GM21447 (cell line): Measurements from ENCODE around the gene MAPK8.
"Not testable (repeated sequence)": the region's sequence is repeated elsewhere in the genome, so short reads cannot be mapped to it uniquely, and the experiment has no call there.

ENCODE experiments used
- ATAC-seq: cut with Tn5 transposase; IDR thresholded peaks from one replicate; pipeline ENCODE4 v1.9.1; 2021; ENCODE audit not compliant: unreplicated experiment

MAPK8 gene

GRCh38 chr10:48333856-48334255, 27.4 kb downstream of the MAPK8 start:
- ATAC-seq: no peak

- no peak for ATAC-seq
Observed at GRCh38 chr10:48335788-48336187, 29.3 kb downstream of the MAPK8 start.

DNA sequence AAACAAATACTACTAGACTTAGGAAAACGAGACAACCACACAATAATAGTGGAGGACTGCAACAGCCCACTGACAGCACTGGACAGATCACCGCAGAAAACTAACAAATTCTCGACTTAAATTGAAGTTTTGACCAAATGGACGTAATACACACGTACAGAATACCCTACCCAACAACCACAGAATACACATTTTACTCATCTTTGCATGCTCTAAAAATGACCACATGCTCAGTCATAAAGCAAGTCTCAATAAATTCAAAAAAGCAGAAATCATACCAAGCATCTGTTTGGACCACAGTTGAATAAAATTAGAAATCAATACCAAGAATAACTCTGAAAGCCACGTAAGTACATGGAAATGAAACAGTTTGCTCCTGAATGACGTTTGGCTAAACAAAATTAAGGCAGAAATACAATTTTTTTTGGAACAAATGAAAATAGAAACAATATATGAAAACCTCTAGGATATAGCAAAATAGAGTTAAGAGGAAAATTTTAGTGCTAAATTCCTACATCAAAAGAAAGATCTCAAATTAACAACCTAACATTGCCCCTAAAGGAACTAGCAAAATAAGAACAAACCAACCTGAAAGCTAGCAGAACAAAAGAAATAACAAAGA, 30.6 kb downstream of the MAPK8 start:
- ATAC-seq: peak; percentile 81

- no peak for ATAC-seq
Observed at GRCh38 chr10:48340734-48341133, 34.3 kb downstream of the MAPK8 start.

DNA sequence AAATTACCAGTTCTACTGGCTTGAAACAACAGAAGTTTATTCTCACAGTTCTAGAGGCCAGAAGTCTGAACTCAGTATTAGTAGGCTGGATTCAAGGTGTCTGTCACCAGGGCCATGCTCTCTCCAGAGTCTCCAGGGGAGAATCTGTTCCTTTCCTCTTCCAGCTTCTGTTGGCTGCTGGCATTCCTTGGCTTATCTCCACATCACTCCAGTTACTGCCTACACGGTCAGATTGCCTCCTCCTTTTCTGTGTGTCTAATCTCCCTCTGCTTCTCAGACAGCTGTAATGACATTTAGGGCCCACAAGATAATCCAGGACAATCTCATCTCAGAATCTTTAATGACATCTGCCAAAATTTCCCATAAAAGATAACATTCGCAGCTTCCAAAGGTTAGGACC, 36.6 kb downstream of the MAPK8 start:
- no peak for ATAC-seq

DNA sequence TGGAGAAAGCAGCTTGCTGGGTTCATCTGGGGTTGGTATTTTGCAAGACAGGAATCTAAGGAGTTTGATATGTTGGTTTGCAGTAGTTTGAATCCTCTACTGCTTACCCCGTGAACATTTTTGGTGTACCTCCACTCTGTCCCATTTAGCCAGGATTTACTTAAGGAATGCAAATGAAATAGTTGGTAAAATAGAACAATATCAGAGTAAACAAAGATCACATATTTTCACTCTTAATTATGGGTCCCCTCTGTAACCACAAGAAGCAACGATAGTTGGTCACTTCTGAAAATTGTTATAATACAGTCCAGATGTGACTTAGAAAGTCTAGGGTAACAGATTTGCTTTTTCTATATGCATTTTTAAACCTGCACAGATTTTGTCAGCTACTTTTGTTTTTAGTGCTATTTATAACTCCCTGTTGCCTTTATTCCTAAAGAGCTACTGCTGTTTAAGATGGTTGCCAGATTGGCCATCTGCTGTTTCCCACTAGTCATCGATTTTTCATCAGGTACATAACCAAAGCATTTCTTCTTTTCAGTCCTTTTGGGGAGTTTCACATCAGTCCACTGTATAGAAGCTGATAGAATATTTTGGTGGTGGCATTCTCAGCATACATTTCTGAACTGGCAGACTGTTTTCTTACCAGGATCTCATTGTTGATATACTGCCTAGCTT, 37.6 kb downstream of the MAPK8 start:
- no peak for ATAC-seq

GRCh38 chr10:48346248-48346647, 39.8 kb downstream of the MAPK8 start:
- not testable (repeated sequence) for ATAC-seq

GRCh38 chr10:48347539-48347938, 41.1 kb downstream of the MAPK8 start:
- ATAC-seq: not testable (repeated sequence)

- ATAC-seq: not testable (repeated sequence)
Observed at GRCh38 chr10:48347943-48348342, 41.5 kb downstream of the MAPK8 start.

GRCh38 chr10:48353246-48353645, 46.8 kb downstream of the MAPK8 start:
- ATAC-seq: no peak

GRCh38 chr10:48357631-48358030, 51.2 kb downstream of the MAPK8 start:
- no peak for ATAC-seq

DNA sequence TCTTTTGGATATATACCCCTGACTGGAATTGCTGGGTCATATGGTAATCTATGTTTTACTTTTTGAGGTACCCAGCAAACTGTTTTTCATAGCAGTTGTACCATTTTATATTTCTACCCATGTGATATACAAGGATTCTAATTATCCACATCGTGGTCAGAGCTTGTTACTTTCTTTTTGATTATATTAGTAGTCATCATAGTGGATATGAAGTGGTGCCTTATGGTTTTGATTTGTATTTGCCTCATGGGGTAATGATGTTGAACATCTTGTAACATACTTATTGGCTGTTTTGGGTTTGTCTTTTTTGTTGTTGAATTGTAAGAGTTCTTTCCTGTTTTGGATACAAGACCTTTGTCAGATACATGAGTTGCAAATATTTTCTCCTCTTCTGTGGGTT, 51.7 kb downstream of the MAPK8 start:
- no peak for ATAC-seq

- ATAC-seq: no peak
Observed at GRCh38 chr10:48358838-48359237, 52.4 kb downstream of the MAPK8 start.

- ATAC-seq: no peak
Observed at GRCh38 chr10:48361176-48361575, 54.7 kb downstream of the MAPK8 start.

DNA sequence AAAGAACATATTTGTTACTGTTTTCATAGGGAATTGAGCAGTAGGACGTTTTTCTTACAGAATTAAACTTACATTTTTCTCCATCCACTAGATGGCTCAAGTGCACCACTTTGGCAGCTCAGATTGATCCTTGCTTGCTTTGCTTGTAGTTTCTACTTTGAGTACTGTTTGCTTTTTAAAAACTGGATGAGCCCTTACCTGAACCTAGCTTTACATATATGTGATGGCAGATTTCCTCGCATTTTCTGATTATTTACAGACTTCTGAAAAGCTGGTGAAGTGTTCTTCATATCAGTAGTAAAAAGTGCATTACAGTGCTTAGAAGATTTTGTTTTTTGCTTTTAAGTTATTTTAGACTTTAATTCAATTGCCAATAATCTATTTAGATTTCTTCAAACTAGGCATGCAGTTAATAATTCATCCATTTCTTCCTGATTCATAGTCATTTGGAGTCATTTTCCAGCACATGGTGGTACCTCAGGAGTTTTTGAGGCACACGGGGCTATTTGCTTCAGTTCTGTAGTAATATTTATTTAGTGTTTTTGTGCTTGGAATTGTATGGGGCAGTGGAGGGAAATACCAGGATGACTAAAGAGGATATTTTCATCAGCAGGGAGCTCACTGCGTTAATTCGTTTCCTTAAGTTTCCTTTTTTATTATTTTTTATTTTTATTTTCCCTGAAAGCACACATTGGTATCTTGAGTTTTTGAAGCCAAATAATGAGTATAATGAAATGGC, 57.3 kb downstream of the MAPK8 start:
- no peak for ATAC-seq

DNA sequence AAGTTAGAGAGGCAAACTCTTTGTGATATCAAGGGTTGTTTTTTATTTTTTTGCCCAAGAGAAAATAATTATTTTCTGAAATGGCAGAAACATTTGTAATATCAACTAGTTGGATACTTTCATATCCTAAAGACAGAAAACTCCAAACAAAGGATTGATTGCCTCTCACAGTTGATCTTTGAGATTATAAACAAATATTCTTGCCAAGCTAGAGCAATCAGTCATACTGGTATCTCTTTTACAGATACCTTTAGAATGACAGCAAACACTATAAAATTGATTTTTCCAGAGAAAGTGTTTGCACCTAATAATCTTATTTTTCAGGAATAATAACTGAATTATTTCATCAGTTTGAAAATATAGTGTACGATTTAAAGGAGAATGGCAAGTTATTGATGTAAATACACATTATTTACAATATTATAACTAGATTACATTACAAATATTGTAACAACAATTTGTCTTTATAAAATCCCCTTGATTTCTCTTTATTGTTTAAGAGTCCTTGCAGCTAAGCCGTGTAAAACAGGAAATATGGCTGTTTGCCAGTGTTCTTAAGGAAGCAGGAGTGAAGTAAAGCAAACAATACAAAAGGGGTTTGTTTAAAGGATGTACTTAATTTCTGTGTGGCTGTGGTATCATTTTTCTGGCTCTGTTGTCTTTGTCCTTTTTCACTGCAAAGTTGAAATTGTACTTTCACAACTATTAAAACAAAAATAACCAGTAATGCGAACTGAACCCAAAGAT, 58.4 kb downstream of the MAPK8 start:
- no peak for ATAC-seq

DNA sequence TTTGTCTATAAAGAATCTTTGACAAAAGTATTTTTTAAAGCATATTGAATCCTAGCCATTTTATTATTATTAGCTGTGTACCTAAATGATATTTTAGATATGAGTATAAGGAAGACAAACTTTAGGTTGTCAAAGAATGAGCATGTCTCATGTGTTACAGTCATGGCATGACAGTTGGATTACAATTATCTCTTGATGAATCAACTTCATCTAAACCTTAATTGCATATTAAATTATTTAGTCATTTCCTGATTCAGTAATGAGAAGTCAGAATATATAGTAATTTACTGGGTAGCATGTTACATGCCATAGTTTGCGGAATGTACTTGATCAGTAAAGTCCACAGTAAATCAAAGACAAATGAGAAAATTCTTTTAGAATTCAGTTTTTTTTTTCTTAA, 59.2 kb downstream of the MAPK8 start:
- ATAC-seq: no peak

DNA sequence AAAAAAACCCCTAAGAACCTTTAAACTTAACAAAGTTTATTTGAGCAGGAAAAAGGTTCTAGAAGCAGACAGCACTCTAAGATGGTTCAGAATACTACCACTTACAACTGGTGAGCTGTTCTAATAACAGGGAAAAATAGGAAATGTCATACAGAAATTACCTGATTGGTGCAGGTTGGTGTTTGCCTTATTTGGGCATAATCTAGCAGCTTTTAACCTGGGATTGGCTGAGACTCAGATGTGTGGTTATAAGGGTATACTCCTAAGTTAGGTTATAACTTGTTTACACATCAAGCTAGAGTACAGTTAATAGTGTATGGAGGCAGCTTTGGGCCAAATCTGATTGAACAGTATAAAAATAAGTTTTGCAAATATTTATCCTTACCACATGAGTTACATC, 59.8 kb downstream of the MAPK8 start:
- ATAC-seq: no peak

GRCh38 chr10:48369501-48369900, 63.0 kb downstream of the MAPK8 start:
- ATAC-seq: no peak

- no peak for ATAC-seq
Observed at GRCh38 chr10:48377751-48378530, 71.5 kb downstream of the MAPK8 start.

- no peak for ATAC-seq
Observed at GRCh38 chr10:48378675-48379074, 72.2 kb downstream of the MAPK8 start.
